Stimulated activated CD4-positive, alpha-beta T cell treated with anti-CD3 and anti-CD28 coated beads, TNF-alpha, amount 100 ng/mL, for 48 hours (primary cell): ENCODE results near the gene OLFML3.
A peak's percentile ranks its signal among the peaks of the same experiment; 100 is the strongest.
"Not testable (repeated sequence)": the region's sequence is repeated elsewhere in the genome, so short reads cannot be mapped to it uniquely, and the experiment has no call there.

Experiments used
- DNase-seq, 3 donors: peaks; one replicate each; pipeline ENCODE4 v3.0.0-alpha.2; 2020; ENCODE audit warnings: low read depth in 3 of 3

The OLFML3 gene

GRCh38 chr1:113978863-113979702, at the start of gene OLFML3:
Gene OLFML3, plus strand, starts transcription at chr1:113979474. Its CDS starts 43 bp downstream, at chr1:113979517.
- peak in 2 of 3 donors; percentile 13 to 48 for DNase-seq

GRCh38 chr1:113929750-113930498, 49.4 kb upstream of the OLFML3 start:
- DNase-seq: peak; percentile 26 to 46 (median 45)

GRCh38 chr1:113930499-113931161, 48.6 kb upstream of the OLFML3 start:
- DNase-seq: peak; percentile 34 to 59 (median 53)

- DNase-seq: no peak
These were observed 47.8 kb upstream of the OLFML3 start for GRCh38 chr1:113931451-113931851.

- DNase-seq: no peak
These were observed 45.3 kb upstream of the OLFML3 start for GRCh38 chr1:113934006-113934405.

- no peak for DNase-seq
These were observed 44.7 kb upstream of the OLFML3 start for GRCh38 chr1:113934511-113935055.

GRCh38 chr1:113935176-113935575, 44.1 kb upstream of the OLFML3 start:
- DNase-seq: no peak

- no peak for DNase-seq
These were observed 43.3 kb upstream of the OLFML3 start for GRCh38 chr1:113935970-113936369.

GRCh38 chr1:113937146-113937545, 42.1 kb upstream of the OLFML3 start:
- no peak for DNase-seq

GRCh38 chr1:113938192-113938591, 41.1 kb upstream of the OLFML3 start:
- no peak for DNase-seq

- DNase-seq: peak in 1 of 3 donors; percentile 25
These were observed 38.7 kb upstream of the OLFML3 start for GRCh38 chr1:113940365-113941244.

- no peak for DNase-seq
These were observed 38.1 kb upstream of the OLFML3 start for GRCh38 chr1:113941245-113941559.

- no peak for DNase-seq
These were observed 36.7 kb upstream of the OLFML3 start for GRCh38 chr1:113942527-113942926.

- no peak for DNase-seq
These were observed 36.1 kb upstream of the OLFML3 start for GRCh38 chr1:113943028-113943811.

- no peak for DNase-seq
These were observed 33.9 kb upstream of the OLFML3 start for GRCh38 chr1:113945329-113945728.

GRCh38 chr1:113946112-113946511, 33.2 kb upstream of the OLFML3 start:
- no peak for DNase-seq

GRCh38 chr1:113946678-113947387, 32.4 kb upstream of the OLFML3 start:
- no peak for DNase-seq

- no peak for DNase-seq
These were observed 31.7 kb upstream of the OLFML3 start for GRCh38 chr1:113947388-113948107.

- DNase-seq: not testable (repeated sequence)
These were observed 31.1 kb upstream of the OLFML3 start for GRCh38 chr1:113948151-113948550.
